ENCODE results near the gene ZG16B. TPM values are rescaled to one million over a fixed set of nuclear protein-coding genes. Genes with fewer than 3 reads are reported as not detected.
A peak's percentile ranks its signal among the peaks of the same experiment; 100 is the strongest.

Gene ZG16B
- total and polyA plus RNA-seq, 8 donors: 0.27 to 1.4 (median 0.63) TPM

- intact Hi-C loops (cut with DNase I): no loop called here
- H3K4me1 ChIP-seq: no peaks in the 10 kb centered on the region
- H3K4me3 ChIP-seq: no peak overlapping the region
- H3K27me3 ChIP-seq: peaks cover 0 to 31% of the 10 kb centered on the region in 2 donors
- DNase-seq: no peak
- ATAC-seq: no peak
- peaks cover 0 to 14% of the 10 kb centered on the region in 2 donors for H3K9me3 ChIP-seq
- no peak overlapping the region for H3K27ac ChIP-seq
- TF ChIP-seq CTCF (IDR thresholded peaks at IDR 0.05): no peak
- H3K36me3 ChIP-seq: no peaks in the 10 kb centered on the region
Observed at GRCh38 chr16:2808181-2808580, 21.9 kb upstream of the ZG16B start.

- no peak for TF ChIP-seq CTCF (IDR thresholded peaks at IDR 0.05)
- Histone ChIP-seq H3K27me3 (peaks cover 0 to 41% of the 10 kb centered on the region in 2 donors), H3K4me3 (no peak overlapping the region), H3K4me1 (no peaks in the 10 kb centered on the region), H3K9me3 (peaks cover 0 to 3% of the 10 kb centered on the region in 2 donors), H3K27ac (no peak overlapping the region), H3K36me3 (no peaks in the 10 kb centered on the region)
- no peak for DNase-seq
- intact Hi-C loops (cut with DNase I): no loop called here
- no peak for ATAC-seq
Observed at GRCh38 chr16:2809149-2809760, 20.8 kb upstream of the ZG16B start.

DNA sequence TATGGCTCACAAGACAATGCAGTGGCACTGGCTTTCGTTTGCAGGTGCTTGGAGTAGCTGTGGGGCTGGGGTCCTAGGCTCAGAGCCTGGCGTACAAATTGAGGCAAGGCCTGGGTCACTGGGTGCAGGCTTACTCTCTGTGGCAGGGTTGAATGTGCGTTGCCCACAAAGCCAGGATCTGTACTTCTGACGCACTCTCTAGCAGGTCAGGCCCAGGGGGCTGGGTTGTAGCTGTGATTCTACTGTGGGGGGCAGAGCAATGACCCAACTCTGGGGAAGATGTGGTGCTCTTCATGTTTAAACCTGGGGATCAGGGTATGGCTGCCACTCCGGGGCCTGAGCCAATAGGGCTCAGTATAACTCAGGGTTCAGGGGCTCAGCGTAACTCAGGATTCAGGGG is 19.5 kb upstream of the ZG16B start:
- no peak overlapping the region for H3K4me3 ChIP-seq
- H3K4me1 ChIP-seq: no peaks in the 10 kb centered on the region
- ATAC-seq: no peak
- no peak overlapping the region for H3K27ac ChIP-seq
- no peaks in the 10 kb centered on the region for H3K9me3 ChIP-seq
- intact Hi-C loops (cut with DNase I): no loop called here
- DNase-seq: peak in 1 of 4 donors; percentile 10
- TF ChIP-seq CTCF (IDR thresholded peaks at IDR 0.05): no peak
- H3K27me3 ChIP-seq: peaks cover 0 to 54% of the 10 kb centered on the region in 2 donors
- no peaks in the 10 kb centered on the region for H3K36me3 ChIP-seq

DNA sequence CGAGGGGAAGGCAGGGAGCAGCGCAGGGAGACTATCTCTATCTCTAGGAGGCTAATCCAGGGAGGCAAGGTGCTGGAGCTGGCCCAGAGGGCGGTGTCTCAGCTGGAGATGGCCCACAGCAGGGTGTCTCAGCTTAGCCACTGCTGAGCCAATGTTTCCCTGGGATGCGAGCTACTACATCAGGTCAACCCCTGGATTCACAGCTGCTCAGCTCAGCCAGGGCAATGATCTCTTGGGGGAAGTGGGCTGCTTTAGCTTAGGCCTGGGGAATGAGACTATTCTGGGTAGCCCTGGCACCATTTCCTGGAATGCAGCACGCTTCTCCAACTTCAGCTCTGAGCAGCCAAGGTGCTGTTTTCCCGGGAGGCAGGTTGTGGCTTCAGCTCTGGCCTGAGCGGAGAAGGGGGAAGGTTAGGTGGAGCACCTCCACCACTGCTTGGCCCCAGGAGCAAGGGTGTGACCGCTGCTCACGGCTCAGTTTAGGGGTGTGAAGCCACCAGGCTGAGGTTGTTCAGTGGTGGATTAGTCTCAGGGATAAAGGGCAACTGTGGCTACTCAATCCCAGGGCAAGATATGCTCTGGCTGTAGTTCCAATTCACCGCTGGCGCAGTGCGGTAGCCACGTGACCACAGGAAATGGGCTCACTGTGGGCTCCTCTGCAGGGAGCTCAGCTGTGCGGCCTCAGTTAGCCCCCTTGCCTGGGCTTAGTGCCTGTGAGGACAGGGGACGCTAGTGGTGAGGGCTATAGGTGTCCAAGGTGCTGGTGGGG is 18.2 kb upstream of the ZG16B start:
- peak in 1 of 4 donors; percentile 41 for DNase-seq
- H3K9me3 ChIP-seq: no peaks in the 10 kb centered on the region
- ATAC-seq: no peak
- intact Hi-C loops (cut with DNase I): no loop called here
- no peaks in the 10 kb centered on the region for H3K4me1 ChIP-seq
- H3K27me3 ChIP-seq: peaks cover 0 to 62% of the 10 kb centered on the region in 2 donors
- H3K27ac ChIP-seq: no peak overlapping the region
- no peak overlapping the region for H3K4me3 ChIP-seq
- no peaks in the 10 kb centered on the region for H3K36me3 ChIP-seq
- no peak for TF ChIP-seq CTCF (IDR thresholded peaks at IDR 0.05)

GRCh38 chr16:2813771-2814221 is 16.3 kb upstream of the ZG16B start:
- H3K36me3 ChIP-seq: no peaks in the 10 kb centered on the region
- intact Hi-C loops (cut with DNase I): no loop called here
- H3K27me3 ChIP-seq: peaks cover 0 to 70% of the 10 kb centered on the region in 2 donors
- H3K9me3 ChIP-seq: no peaks in the 10 kb centered on the region
- no peak for DNase-seq
- H3K27ac ChIP-seq: no peak overlapping the region
- H3K4me1 ChIP-seq: no peaks in the 10 kb centered on the region
- no peak overlapping the region for H3K4me3 ChIP-seq
- no peak for TF ChIP-seq CTCF (IDR thresholded peaks at IDR 0.05)
- ATAC-seq: no peak
